Mesenchymal stem cell (in vitro differentiated cells and primary cell): ENCODE results near the gene PSMD1.

Source experiments
- DNase-seq: peaks from one replicate; pipeline ENCODE4 v3.0.0-alpha.2; 2013
- H2AFZ ChIP-seq: one replicate; pipeline ENCODE4 v1.6.1; 2013; ENCODE audit warnings: low read depth, mild to moderate bottlenecking, control low read depth, inconsistent platforms, low read length, moderate library complexity
- H2AK5ac ChIP-seq: 2 replicates; pipeline ENCODE4 v1.6.1; 2013; ENCODE audit warnings: low read length, moderate library complexity, mild to moderate bottlenecking, inconsistent platforms; ENCODE audit not compliant: severe bottlenecking
- H2BK120ac ChIP-seq: one replicate; pipeline ENCODE4 v1.6.1; 2013; ENCODE audit warnings: low read depth, mild to moderate bottlenecking, inconsistent platforms, low read length, moderate library complexity
- H2BK12ac ChIP-seq, 2 experiments: one replicate each; pipeline ENCODE4 v1.6.1; 2013; ENCODE audit warnings: inconsistent platforms in 2 of 2, low read length in 2 of 2, mild to moderate bottlenecking in 2 of 2, moderate library complexity in 2 of 2, control low read depth in 1 of 2
- H2BK15ac ChIP-seq: one replicate; pipeline ENCODE4 v1.6.1; 2013; ENCODE audit warnings: mild to moderate bottlenecking, low read depth, inconsistent platforms; ENCODE audit not compliant: poor library complexity, severe bottlenecking
- H2BK5ac ChIP-seq: 2 replicates; pipeline ENCODE4 v1.6.1; 2013; ENCODE audit warnings: low read depth, mild to moderate bottlenecking, low read length, control low read depth, inconsistent platforms; ENCODE audit not compliant: poor library complexity, severe bottlenecking
- H3K14ac ChIP-seq, 2 experiments: one replicate each; pipeline ENCODE4 v1.6.1; 2013; ENCODE audit warnings: inconsistent platforms in 2 of 2, low read length in 2 of 2, control low read depth in 1 of 2, mild to moderate bottlenecking in 1 of 2, moderate library complexity in 1 of 2
- H3K18ac ChIP-seq, 2 experiments: one replicate each; pipeline ENCODE4 v1.6.1; 2013; ENCODE audit warnings: inconsistent platforms in 2 of 2, low read length in 2 of 2, control low read depth in 1 of 2, low read depth in 1 of 2, mild to moderate bottlenecking in 1 of 2
- H3K23ac ChIP-seq, 2 experiments: one replicate each; pipeline ENCODE4 v1.6.1; 2013; ENCODE audit warnings: inconsistent platforms in 2 of 2, low read length in 2 of 2, mild to moderate bottlenecking in 2 of 2, moderate library complexity in 2 of 2, control low read depth in 1 of 2
- H3K27ac ChIP-seq: 2 replicates; pipeline ENCODE4 v1.5.1; 2013; ENCODE audit warnings: mild to moderate bottlenecking, moderate library complexity, low read length, control low read depth, inconsistent platforms; ENCODE audit not compliant: poor library complexity, severe bottlenecking
- H3K27me3 ChIP-seq, 2 experiments: 2 replicates each; pipeline versions ENCODE4 v1.6.1 to v1.7.0; 2013; ENCODE audit warnings: low read length in 2 of 2, mild to moderate bottlenecking in 2 of 2, moderate library complexity in 2 of 2, control low read depth in 1 of 2, inconsistent platforms in 1 of 2; ENCODE audit not compliant: control insufficient read depth in 1 of 2, insufficient read depth in 1 of 2
- H3K36me3 ChIP-seq, 2 experiments: 2 replicates each; pipeline versions ENCODE4 v1.6.1 to v1.7.0; 2013; ENCODE audit warnings: low read length in 2 of 2, control low read depth in 1 of 2, inconsistent platforms in 1 of 2, low read depth in 1 of 2, mild to moderate bottlenecking in 1 of 2; ENCODE audit not compliant: insufficient read depth in 2 of 2, control insufficient read depth in 1 of 2
- H3K4ac ChIP-seq, 2 experiments: one replicate each; pipeline ENCODE4 v1.6.1; 2013; ENCODE audit warnings: inconsistent platforms in 2 of 2, low read length in 2 of 2, mild to moderate bottlenecking in 2 of 2, moderate library complexity in 2 of 2, control low read depth in 1 of 2, low read depth in 1 of 2
- H3K4me1 ChIP-seq: 2 replicates; pipeline ENCODE4 v1.6.1; 2013; ENCODE audit warnings: low read depth, low read length, control low read depth; ENCODE audit not compliant: control insufficient read depth, insufficient read depth
- H3K4me2 ChIP-seq: 2 replicates; pipeline ENCODE4 v1.6.1; 2013; ENCODE audit warnings: low read length, mild to moderate bottlenecking, inconsistent platforms; ENCODE audit not compliant: poor library complexity, severe bottlenecking
- H3K4me3 ChIP-seq, 2 experiments: 2 replicates each; pipeline versions ENCODE4 v1.5.1 to v1.7.0; 2013; ENCODE audit warnings: low read length in 2 of 2, mild to moderate bottlenecking in 2 of 2, control low read depth in 1 of 2, low read depth in 1 of 2; ENCODE audit not compliant: insufficient read depth in 1 of 2
- H3K79me1 ChIP-seq: replicated peaks from 2 replicates; pipeline ENCODE4 v1.6.1; 2013; ENCODE audit warnings: mild to moderate bottlenecking, control low read depth, low read length, inconsistent platforms; ENCODE audit not compliant: poor library complexity, severe bottlenecking
- H3K9ac ChIP-seq: 2 replicates; pipeline ENCODE4 v1.7.0; 2013; ENCODE audit warnings: mild to moderate bottlenecking, low read length, moderate library complexity
- H3K9me3 ChIP-seq: 2 replicates; pipeline ENCODE4 v1.7.0; 2013; ENCODE audit warnings: mild to moderate bottlenecking, low read length; ENCODE audit not compliant: control insufficient read depth
- H4K8ac ChIP-seq: one replicate; pipeline ENCODE4 v1.6.1; 2013; ENCODE audit warnings: inconsistent platforms, mild to moderate bottlenecking, low read length, moderate library complexity
- H4K91ac ChIP-seq: one replicate; pipeline ENCODE4 v1.6.1; 2013; ENCODE audit warnings: mild to moderate bottlenecking, low read length, inconsistent platforms
- WGBS: methylation state at CpG from one replicate; pipeline ENCODE4 v1.1.7; 2013; ENCODE audit warnings: mixed read lengths; 5-methylcytosine and 5-hydroxymethylcytosine counted together

The PSMD1 gene

GRCh38 chr2:231181860-231182512, 125.3 kb downstream of the PSMD1 start:
- H3K14ac ChIP-seq = peak overlapping the region in 1 of 2 experiments; percentile 1
- H2AK5ac ChIP-seq = peak overlapping the region; percentile 86
- peak overlapping the region; percentile 98 for H4K91ac ChIP-seq
- H3K9ac ChIP-seq = peak overlapping the region; percentile 54
- H3K36me3 ChIP-seq = peaks cover 0 to 5% of the 10 kb centered on the region in 2 experiments
- H3K27ac ChIP-seq = peak overlapping the region; percentile 66
- H3K18ac ChIP-seq = peak overlapping the region; percentile 88 to 93
- peak overlapping the region; percentile 91 to 100 for H2BK12ac ChIP-seq
- no peaks in the 10 kb centered on the region for H3K9me3 ChIP-seq
- peak overlapping the region; percentile 39 to 62 for H3K4ac ChIP-seq
- peak overlapping the region; percentile 92 for H4K8ac ChIP-seq
- H2BK120ac ChIP-seq = peak overlapping the region; percentile 39
- no peak overlapping the region for H3K4me2 ChIP-seq
- WGBS = 41% methylated on average over 11 of the region's 12 CpGs
- peak overlapping the region; percentile 16 for H2AFZ ChIP-seq
- H3K4me1 ChIP-seq = peaks cover 16% of the 10 kb centered on the region
- H3K79me1 ChIP-seq = no peaks in the 10 kb centered on the region
- H3K4me3 ChIP-seq = no peak overlapping the region
- no peaks in the 10 kb centered on the region for H3K27me3 ChIP-seq
- peak overlapping the region in 1 of 2 experiments; percentile 3 for H3K23ac ChIP-seq
- no peak overlapping the region for H2BK15ac ChIP-seq
- H2BK5ac ChIP-seq = no peak overlapping the region
- DNase-seq = peak; percentile 96

- Histone ChIP-seq H3K27me3 (no peaks in the 10 kb centered on the region), H2BK12ac (peak overlapping the region; percentile 31 to 76), H4K8ac (peak overlapping the region; percentile 54), H2BK15ac (peak overlapping the region; percentile 2), H3K4me1 (peaks cover 17% of the 10 kb centered on the region), H3K14ac (no peak overlapping the region), H3K4ac (peak overlapping the region; percentile 19 to 39), H3K9me3 (no peaks in the 10 kb centered on the region), H3K36me3 (no peaks in the 10 kb centered on the region), H3K4me3 (no peak overlapping the region), H3K9ac (peak overlapping the region; percentile 54), H4K91ac (peak overlapping the region; percentile 30), H2BK120ac (peak overlapping the region; percentile 39), H2BK5ac (no peak overlapping the region), H3K27ac (peak overlapping the region; percentile 0), H2AK5ac (no peak overlapping the region), H3K23ac (no peak overlapping the region), H2AFZ (no peak overlapping the region), H3K4me2 (no peak overlapping the region), H3K79me1 (no peaks in the 10 kb centered on the region), H3K18ac (peak overlapping the region; percentile 41 to 50)
- no peak for DNase-seq
- 83% methylated on average over 8 of the region's 8 CpGs for WGBS
These were observed 125.8 kb downstream of the PSMD1 start for GRCh38 chr2:231182513-231182899.

- H3K36me3 ChIP-seq = no peaks in the 10 kb centered on the region
- no peak overlapping the region for H3K4me3 ChIP-seq
- H2AFZ ChIP-seq = no peak overlapping the region
- no peak overlapping the region for H3K27ac ChIP-seq
- peak overlapping the region in 1 of 2 experiments; percentile 38 for H3K14ac ChIP-seq
- H4K8ac ChIP-seq = peak overlapping the region; percentile 35
- H3K79me1 ChIP-seq = no peaks in the 10 kb centered on the region
- H3K23ac ChIP-seq = peak overlapping the region in 1 of 2 experiments; percentile 47
- H3K9ac ChIP-seq = no peak overlapping the region
- H2BK120ac ChIP-seq = peak overlapping the region; percentile 96
- no peaks in the 10 kb centered on the region for H3K27me3 ChIP-seq
- peak overlapping the region; percentile 60 for H2BK15ac ChIP-seq
- H3K4me2 ChIP-seq = no peak overlapping the region
- DNase-seq = no peak
- H3K9me3 ChIP-seq = no peaks in the 10 kb centered on the region
- 96% methylated on average over 8 of the region's 8 CpGs for WGBS
- peak overlapping the region; percentile 47 for H2AK5ac ChIP-seq
- H2BK5ac ChIP-seq = peak overlapping the region; percentile 40
- H3K4ac ChIP-seq = peak overlapping the region; percentile 27 to 84
- H4K91ac ChIP-seq = peak overlapping the region; percentile 83
- H3K18ac ChIP-seq = peak overlapping the region; percentile 68 to 90
- peak overlapping the region; percentile 97 to 98 for H2BK12ac ChIP-seq
- peaks cover 20% of the 10 kb centered on the region for H3K4me1 ChIP-seq
These were observed 127.2 kb downstream of the PSMD1 start for GRCh38 chr2:231183851-231184250.

GRCh38 chr2:231184319-231184718, 127.7 kb downstream of the PSMD1 start:
- Histone ChIP-seq H2BK15ac (peak overlapping the region; percentile 60), H3K79me1 (no peaks in the 10 kb centered on the region), H3K18ac (peak overlapping the region; percentile 68 to 90), H3K4me1 (peaks cover 21% of the 10 kb centered on the region), H3K4me3 (no peak overlapping the region), H4K8ac (peak overlapping the region; percentile 35), H3K36me3 (no peaks in the 10 kb centered on the region), H3K4ac (peak overlapping the region; percentile 27 to 84), H3K9ac (no peak overlapping the region), H3K14ac (peak overlapping the region in 1 of 2 experiments; percentile 38), H2AK5ac (peak overlapping the region; percentile 60), H2BK12ac (peak overlapping the region; percentile 97 to 98), H2BK120ac (peak overlapping the region; percentile 96), H2AFZ (no peak overlapping the region), H4K91ac (peak overlapping the region; percentile 83), H3K9me3 (no peaks in the 10 kb centered on the region), H3K23ac (peak overlapping the region in 1 of 2 experiments; percentile 47), H3K27ac (no peak overlapping the region), H3K4me2 (no peak overlapping the region), H2BK5ac (peak overlapping the region; percentile 40), H3K27me3 (no peaks in the 10 kb centered on the region)
- no peak for DNase-seq
- WGBS = 100% methylated on average over 4 of the region's 4 CpGs
